Sigmoid colon (tissue), 7 donors: Measurements from ENCODE around the gene EPDR1. TPM values are rescaled to one million over a fixed set of nuclear protein-coding genes. Genes with fewer than 3 reads are reported as not detected.

ENCODE experiments used
- DNase-seq: peaks from one replicate; pipeline ENCODE4 v3.0.0-alpha.2; 2019
- H3K27ac ChIP-seq, 4 donors: fragments of 200-600 bp; sonication (generic); one replicate each; pipeline ENCODE4 v1.5.1; 2016 to 2019; ENCODE audit warnings: mild to moderate bottlenecking in 1 of 4
- H3K27me3 ChIP-seq, 3 donors: fragments of 200-600 bp; sonication (generic); one replicate each; pipeline ENCODE4 v1.5.1; 2019; ENCODE audit warnings: mild to moderate bottlenecking in 1 of 3
- H3K36me3 ChIP-seq, 4 donors: fragments of 200-600 bp; sonication (generic); one replicate each; pipeline ENCODE4 v1.5.1; 2016 to 2019
- H3K4me1 ChIP-seq, 4 donors: fragments of 200-600 bp; sonication (generic); one replicate each; pipeline ENCODE4 v1.5.1; 2017 to 2019
- H3K4me3 ChIP-seq, 4 donors: fragments of 200-600 bp; sonication (generic); one replicate each; pipeline ENCODE4 v1.5.1; 2017 to 2019; ENCODE audit warnings: mild to moderate bottlenecking in 2 of 4, moderate library complexity in 1 of 4
- H3K9me3 ChIP-seq, 4 donors: fragments of 200-600 bp in 3 of 4; sonication (generic) in 3 of 4; one replicate each; pipeline versions ENCODE4 v1.5.1 to v1.6.1; 2013 to 2019
- CTCF ChIP-seq, 4 experiments: fragments of 450-650 bp in 3 of 4; fragments of 200-600 bp in 1 of 4; IDR thresholded peaks; one replicate each; pipeline ENCODE4 v1.5.1; 2016 to 2019; ENCODE audit warnings: antibody characterized with exemption in 4 of 4, mild to moderate bottlenecking in 3 of 4, moderate library complexity in 2 of 4
- EP300 ChIP-seq, 4 donors: sonication (generic); formaldehyde crosslinking; IDR thresholded peaks; one replicate each; pipeline ENCODE4 v1.6.1; 2017; ENCODE audit warnings: antibody characterized with exemption in 4 of 4
- POLR2A ChIP-seq, 2 donors: fragments of 450-650 bp; IDR thresholded peaks; one replicate each; pipeline ENCODE4 v1.6.1; 2016; ENCODE audit warnings: antibody characterized with exemption in 2 of 2, mild to moderate bottlenecking in 2 of 2, moderate library complexity in 2 of 2
- POLR2AphosphoS5 ChIP-seq, 4 donors: sonication (generic); formaldehyde crosslinking; IDR thresholded peaks; one replicate each; pipeline ENCODE4 v1.6.1; 2017; ENCODE audit warnings: antibody characterized with exemption in 4 of 4
- WGBS, 2 donors: extraction: QIAGEN DNeasy Blood & Tissue Kit; methylation state at CpG; one replicate each; pipeline ENCODE4 v1.1.7; 2013; 5-methylcytosine and 5-hydroxymethylcytosine counted together
- intact Hi-C: fragments of 100-400 bp; cut with DNase I; formaldehyde crosslinking; loops from one replicate; pipeline ENCODE4 v1.15.1; 2023
- polyA plus RNA-seq, 3 donors: library from polyadenylated mRNA; stranded (reverse); fragments of 200-250 nt; gene quantifications; one replicate each; pipeline ENCODE4 v1.2.3, GENCODE V29; 2013
- total RNA-seq, 4 donors: library from RNA; depleted of rRNA; stranded (reverse); fragments of >200 nt; gene quantifications; one replicate each; pipeline ENCODE4 v1.1.0, GENCODE V29; 2016
- donor health status: healthy with polysubstance abuse.
- donor health status: Bipolar disorder and iron deficiency.
- donor health status: healthy.

Gene EPDR1
- total and polyA plus RNA-seq, 7 donors, result 4.2 to 20.9 (median 9.2) TPM

DNA sequence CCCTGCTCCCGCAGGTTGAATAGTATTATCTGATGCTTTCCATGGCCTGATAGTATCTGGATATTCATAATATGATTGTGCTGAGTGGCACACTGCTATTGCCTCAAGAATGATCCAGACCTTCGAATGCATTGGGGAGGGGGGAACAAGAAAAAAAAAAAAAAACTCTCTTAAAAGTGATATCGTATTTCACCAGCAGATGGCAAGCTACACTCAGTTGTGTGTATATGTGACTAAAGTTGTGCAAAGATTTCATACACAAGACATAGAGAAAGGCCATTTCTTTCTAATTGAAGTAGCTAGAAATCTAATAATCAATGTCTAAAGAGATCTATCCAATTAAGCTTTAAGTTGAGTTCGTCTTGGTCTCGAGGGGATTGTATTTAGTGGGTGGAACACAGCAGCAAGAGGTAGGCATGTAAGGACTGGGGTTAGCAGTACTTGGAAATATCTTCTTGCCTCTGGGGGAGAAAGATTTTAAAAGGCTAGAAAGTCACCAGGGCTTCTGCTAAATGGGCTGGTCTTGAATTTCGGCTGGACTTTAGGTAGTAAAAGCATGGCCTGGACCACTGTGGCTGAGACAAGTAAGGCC, 19.1 kb upstream of the EPDR1 start:
- H3K4me3 ChIP-seq, result no peak overlapping the region
- H3K27me3 ChIP-seq, result no peaks in the 10 kb centered on the region
- WGBS, 2 donors, result 19 to 28% methylated on average over 6 of the region's 6 CpGs
- peaks cover 0 to 22% (median 18%) of the 10 kb centered on the region in 4 donors for H3K4me1 ChIP-seq
- no peaks in the 10 kb centered on the region for H3K36me3 ChIP-seq
- intact Hi-C loops, result loop anchor here (5.0 kb wide), 2 partner anchors 206 to 321 kb away; no protein-coding TSS in a partner anchor
- no peak for DNase-seq
- H3K27ac ChIP-seq, result peak overlapping the region in 1 of 4 donors; percentile 13
- H3K9me3 ChIP-seq, result no peaks in the 10 kb centered on the region
- no peak for TF ChIP-seq POLR2AphosphoS5 (IDR thresholded peaks at IDR 0.05)
- TF ChIP-seq CTCF (IDR thresholded peaks at IDR 0.05), result peak in 2 of 4 experiments; percentile 34 to 46
- no peak for TF ChIP-seq EP300 (IDR thresholded peaks at IDR 0.05)

GRCh38 chr7:37901890-37902524, 18.4 kb upstream of the EPDR1 start:
- 94 to 97% methylated on average over 2 of the region's 2 CpGs for WGBS, 2 donors
- intact Hi-C loops, result loop anchor here (5.0 kb wide), 2 partner anchors 205 to 320 kb away; no protein-coding TSS in a partner anchor
- no peaks in the 10 kb centered on the region for H3K27me3 ChIP-seq

GRCh38 chr7:37908221-37908788, 12.1 kb upstream of the EPDR1 start:
- Histone ChIP-seq H3K9me3 (no peaks in the 10 kb centered on the region), H3K27me3 (no peaks in the 10 kb centered on the region), H3K36me3 (no peaks in the 10 kb centered on the region), H3K4me1 (peaks cover 0 to 1% (median 0%) of the 10 kb centered on the region in 4 donors), H3K27ac (no peak overlapping the region), H3K4me3 (no peak overlapping the region)
- DNase-seq, result no peak
- 90 to 91% methylated on average over 1 of the region's 1 CpG for WGBS, 2 donors
- intact Hi-C loops, result no loop called here
- TF ChIP-seq CTCF (IDR thresholded peaks at IDR 0.05) (no peak), EP300 (IDR thresholded peaks at IDR 0.05) (no peak), POLR2AphosphoS5 (IDR thresholded peaks at IDR 0.05) (no peak), POLR2A (IDR thresholded peaks at IDR 0.05) (no peak)

More at GRCh38 chr7:37901890-37902524, 18.4 kb upstream of the EPDR1 start:
- TF ChIP-seq POLR2AphosphoS5 (IDR thresholded peaks at IDR 0.05), result peak in 1 of 4 donors; percentile 33
- no peak for TF ChIP-seq CTCF (IDR thresholded peaks at IDR 0.05)
- Histone ChIP-seq H3K9me3 (no peaks in the 10 kb centered on the region), H3K4me1 (peaks cover 0 to 22% (median 18%) of the 10 kb centered on the region in 4 donors), H3K27ac (peak overlapping the region in 1 of 4 donors; percentile 13), H3K36me3 (no peaks in the 10 kb centered on the region), H3K4me3 (no peak overlapping the region)
- DNase-seq, result no peak

DNA sequence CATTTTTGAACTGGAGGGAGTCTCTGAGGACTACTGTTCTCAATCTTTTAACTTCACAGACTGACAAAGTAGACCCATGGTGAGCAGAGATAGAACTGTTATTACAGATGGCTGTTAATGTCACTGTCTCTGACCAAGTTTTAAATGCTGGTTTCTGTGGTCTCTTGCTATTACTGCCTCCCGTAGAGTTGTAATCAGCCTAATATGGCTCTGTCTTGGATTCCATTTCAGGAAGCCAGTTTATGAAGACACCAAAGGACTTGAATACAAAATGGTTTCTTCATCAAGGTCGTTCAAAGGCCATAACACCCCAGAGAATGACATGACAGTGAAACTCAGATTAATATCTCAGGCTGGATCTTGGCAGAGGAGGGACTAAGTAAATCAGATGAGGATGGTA, 7.7 kb upstream of the EPDR1 start:
- Histone ChIP-seq H3K36me3 (no peaks in the 10 kb centered on the region), H3K4me3 (no peak overlapping the region), H3K9me3 (no peaks in the 10 kb centered on the region), H3K4me1 (peaks cover 0 to 22% (median 9%) of the 10 kb centered on the region in 4 donors), H3K27me3 (peaks cover 0 to 13% (median 0%) of the 10 kb centered on the region in 3 donors), H3K27ac (no peak overlapping the region)
- intact Hi-C loops, result no loop called here
- TF ChIP-seq CTCF (IDR thresholded peaks at IDR 0.05) (no peak), POLR2A (IDR thresholded peaks at IDR 0.05) (no peak), EP300 (IDR thresholded peaks at IDR 0.05) (no peak), POLR2AphosphoS5 (IDR thresholded peaks at IDR 0.05) (no peak)
- DNase-seq, result no peak
- WGBS, 2 donors, result 57 to 70% methylated on average over 2 of the region's 2 CpGs
